Measurements from ENCODE around the gene TALDO1.
A peak's percentile ranks its signal among the peaks of the same experiment; 100 is the strongest.

The TALDO1 gene

GRCh38 chr11:787084-787675 lies 39.9 kb downstream of the TALDO1 start:
- no peak for DNase-seq (ENCODE audit: low read depth in 2 of 2)

GRCh38 chr11:788009-788640 lies 40.9 kb downstream of the TALDO1 start:
- no peak for DNase-seq (ENCODE audit: low read depth in 2 of 2)

- DNase-seq (ENCODE audit: low read depth in 2 of 2), result no peak
Measured at GRCh38 chr11:788953-789940, 42.0 kb downstream of the TALDO1 start.

- no peak for DNase-seq (ENCODE audit: low read depth in 2 of 2)
Measured at GRCh38 chr11:789943-790342, 42.7 kb downstream of the TALDO1 start, which contains the start of gene CEND1. Gene CEND1 (minus strand): TSS chr11:790090. CDS start chr11:788576, 1,514 bp downstream.

GRCh38 chr11:790721-791564 lies 43.7 kb downstream of the TALDO1 start:
- no peak for DNase-seq (ENCODE audit: low read depth in 2 of 2)

- DNase-seq (ENCODE audit: low read depth in 2 of 2), result no peak
Measured at GRCh38 chr11:791658-792534, 44.6 kb downstream of the TALDO1 start.

- no peak for DNase-seq (ENCODE audit: low read depth in 2 of 2)
Measured at GRCh38 chr11:792535-792821, 45.2 kb downstream of the TALDO1 start.

GRCh38 chr11:792873-793272 lies 45.6 kb downstream of the TALDO1 start:
- DNase-seq (ENCODE audit: low read depth in 2 of 2), result no peak

- DNase-seq (ENCODE audit: low read depth in 2 of 2), result no peak
Measured at GRCh38 chr11:793556-793955, 46.3 kb downstream of the TALDO1 start.

- DNase-seq (ENCODE audit: low read depth in 2 of 2), result no peak
Measured at GRCh38 chr11:794013-794765, 46.9 kb downstream of the TALDO1 start.

- no peak for DNase-seq (ENCODE audit: low read depth in 2 of 2)
Measured at GRCh38 chr11:794766-795633, 47.7 kb downstream of the TALDO1 start.

- peak; percentile 67 to 81 for DNase-seq (ENCODE audit: low read depth in 2 of 2)
Measured at GRCh38 chr11:795634-796564, 48.6 kb downstream of the TALDO1 start.

- no peak for DNase-seq (ENCODE audit: low read depth in 2 of 2)
Measured at GRCh38 chr11:796565-797295, 49.5 kb downstream of the TALDO1 start.

GRCh38 chr11:797296-798092 lies 50.2 kb downstream of the TALDO1 start:
- peak; percentile 52 to 74 for DNase-seq (ENCODE audit: low read depth in 2 of 2)

- peak; percentile 64 to 81 for DNase-seq (ENCODE audit: low read depth in 2 of 2)
Measured at GRCh38 chr11:798093-798713, 50.9 kb downstream of the TALDO1 start, which contains the start of gene SLC25A22. Gene SLC25A22 (minus strand): TSS chr11:798281. CDS start chr11:795006, 3,275 bp downstream.
